Measurements from ENCODE around the gene NDUFS4.

DNA sequence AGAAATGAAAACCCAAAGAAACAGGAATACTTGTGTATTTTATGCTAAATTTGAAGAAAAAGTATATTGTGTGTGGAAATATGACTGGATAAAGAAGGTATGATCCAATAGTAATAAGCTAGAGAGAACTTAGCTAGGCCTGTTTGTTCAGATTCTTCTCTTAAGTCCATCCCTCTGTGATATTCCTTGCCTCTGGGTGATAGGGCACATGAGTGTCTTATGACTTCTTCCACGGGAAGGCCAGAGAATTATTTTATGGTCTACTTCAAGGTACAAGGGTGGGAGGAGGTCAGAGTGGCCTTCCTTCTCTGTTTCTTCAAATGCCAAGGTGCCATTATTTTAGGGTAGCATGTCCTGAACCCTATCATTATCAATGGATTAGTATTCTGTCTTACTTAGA is 113.7 kb downstream of the NDUFS4 start:
- TF ChIP-seq CBFA2T2 (conservative IDR thresholded peaks at IDR 0.05) (no peak), BMI1 (IDR thresholded peaks at IDR 0.05; ENCODE audit: low read length) (no peak), ZNF57 (CRISPR knock-in tag; IDR thresholded peaks at IDR 0.05) (no peak), NR2C2 (CRISPR knock-in tag; IDR thresholded peaks at IDR 0.05) (no peak), NR2C2 (tag; IDR thresholded peaks at IDR 0.05) (no peak), POLR2AphosphoS5 (IDR thresholded peaks at IDR 0.05; ENCODE audit: control insufficient read depth, insufficient read depth, low read depth, low read length) (no peak), FOXK2 (conservative IDR thresholded peaks at IDR 0.05 in 1 of 2, IDR thresholded peaks at IDR 0.05 in 1 of 2; ENCODE audit: low read depth in 2 of 2) (no peak), CHD4 (IDR thresholded peaks at IDR 0.05; ENCODE audit: insufficient read depth, insufficient replicate concordance, low read depth, low read length, poor library complexity, severe bottlenecking) (no peak)
- TF ChIP-seq, protein P1, sequence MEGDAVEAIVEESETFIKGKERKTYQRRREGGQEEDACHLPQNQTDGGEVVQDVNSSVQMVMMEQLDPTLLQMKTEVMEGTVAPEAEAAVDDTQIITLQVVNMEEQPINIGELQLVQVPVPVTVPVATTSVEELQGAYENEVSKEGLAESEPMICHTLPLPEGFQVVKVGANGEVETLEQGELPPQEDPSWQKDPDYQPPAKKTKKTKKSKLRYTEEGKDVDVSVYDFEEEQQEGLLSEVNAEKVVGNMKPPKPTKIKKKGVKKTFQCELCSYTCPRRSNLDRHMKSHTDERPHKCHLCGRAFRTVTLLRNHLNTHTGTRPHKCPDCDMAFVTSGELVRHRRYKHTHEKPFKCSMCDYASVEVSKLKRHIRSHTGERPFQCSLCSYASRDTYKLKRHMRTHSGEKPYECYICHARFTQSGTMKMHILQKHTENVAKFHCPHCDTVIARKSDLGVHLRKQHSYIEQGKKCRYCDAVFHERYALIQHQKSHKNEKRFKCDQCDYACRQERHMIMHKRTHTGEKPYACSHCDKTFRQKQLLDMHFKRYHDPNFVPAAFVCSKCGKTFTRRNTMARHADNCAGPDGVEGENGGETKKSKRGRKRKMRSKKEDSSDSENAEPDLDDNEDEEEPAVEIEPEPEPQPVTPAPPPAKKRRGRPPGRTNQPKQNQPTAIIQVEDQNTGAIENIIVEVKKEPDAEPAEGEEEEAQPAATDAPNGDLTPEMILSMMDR (IDR thresholded peaks at IDR 0.05 in 2 of 3, conservative IDR thresholded peaks at IDR 0.05 in 1 of 3; ENCODE audit: insufficient read depth in 2 of 3, low read depth in 1 of 3, low read length in 3 of 3) = no peak
